Keratinocyte (primary cell): ENCODE results near the gene TENM3.

Experiments used
- CTCF ChIP-seq, 3 experiments: IDR thresholded peaks in 1 of 3; conservative IDR thresholded peaks in 1 of 3; optimal IDR thresholded peaks in 1 of 3; 2 replicates in 2 of 3; 3 replicates in 1 of 3; pipeline versions ENCODE3 to v1.5.1; 2011; ENCODE audit warnings: low read length in 3 of 3, mild to moderate bottlenecking in 3 of 3, moderate library complexity in 2 of 3, control low read depth in 1 of 3, inconsistent platforms in 1 of 3; ENCODE audit not compliant: insufficient read depth in 2 of 3; ENCODE audit errors: extremely low read depth in 1 of 3
- EZH2 ChIP-seq: IDR thresholded peaks from one replicate; pipeline ENCODE4 v1.6.1; 2012; ENCODE audit warnings: inconsistent platforms, mild to moderate bottlenecking, low read length, moderate library complexity

GRCh38 chr4:182826391-182826790 is 583.2 kb downstream of the TENM3 start:
- no peak for TF ChIP-seq CTCF (optimal IDR thresholded peaks at IDR 0.05 in 1 of 3, IDR thresholded peaks at IDR 0.05 in 1 of 3, conservative IDR thresholded peaks at IDR 0.05 in 1 of 3; ENCODE audit: extremely low read depth in 1 of 3, insufficient read depth in 2 of 3, low read length in 3 of 3)
- TF ChIP-seq EZH2 = no peak
